ENCODE data around the gene GPNMB. TPM values are rescaled to one million over a fixed set of nuclear protein-coding genes. Genes with fewer than 3 reads are reported as not detected.
"Not testable (repeated sequence)": the region's sequence is repeated elsewhere in the genome, so short reads cannot be mapped to it uniquely, and the experiment has no call there.

The GPNMB gene
- total RNA-seq, 2 donors from 2014 or later: 0.99 to 1.1 TPM

GRCh38 chr7:23220690-23221305 is 25.8 kb upstream of the GPNMB start:
- Histone ChIP-seq H3K4me3 (ENCODE audit: low read length) (no peak overlapping the region), H3K9ac (ENCODE audit: extremely low read depth, low read length, poor library complexity, severe bottlenecking) (no peak overlapping the region), H3K36me3 (ENCODE audit: control insufficient read depth, insufficient read depth, low read length) (no peaks in the 10 kb centered on the region), H3K9me3 (ENCODE audit: control insufficient read depth, low read length) (no peaks in the 10 kb centered on the region), H3K27me3 (ENCODE audit: control insufficient read depth, insufficient read depth, low read length, poor library complexity, severe bottlenecking) (no peaks in the 10 kb centered on the region), H3K4me1 (ENCODE audit: control insufficient read depth, insufficient read depth, low read length) (no peaks in the 10 kb centered on the region), H3K27ac (ENCODE audit: low read depth, low read length) (no peak overlapping the region)
- 73 to 77% methylated on average over 6 to 10 of the region's 10 CpGs for WGBS, 2 experiments (ENCODE audit: insufficient coverage in 1 of 2, insufficient read length in 1 of 2)
- H3K4me1 Mint-ChIP-seq: peaks cover 11% of the 10 kb centered on the region
- no peak for TF ChIP-seq CTCF (conservative IDR thresholded peaks at IDR 0.05)
- no peaks in the 10 kb centered on the region for H3K27me3 Mint-ChIP-seq (ENCODE audit: insufficient read depth)
- H3K36me3 Mint-ChIP-seq (ENCODE audit: low read depth): no peaks in the 10 kb centered on the region
- peak; percentile 61 for DNase-seq
- H3K27ac Mint-ChIP-seq: no peak overlapping the region
- H3K9me3 Mint-ChIP-seq: no peaks in the 10 kb centered on the region
- no peak overlapping the region for H3K4me3 Mint-ChIP-seq

DNA sequence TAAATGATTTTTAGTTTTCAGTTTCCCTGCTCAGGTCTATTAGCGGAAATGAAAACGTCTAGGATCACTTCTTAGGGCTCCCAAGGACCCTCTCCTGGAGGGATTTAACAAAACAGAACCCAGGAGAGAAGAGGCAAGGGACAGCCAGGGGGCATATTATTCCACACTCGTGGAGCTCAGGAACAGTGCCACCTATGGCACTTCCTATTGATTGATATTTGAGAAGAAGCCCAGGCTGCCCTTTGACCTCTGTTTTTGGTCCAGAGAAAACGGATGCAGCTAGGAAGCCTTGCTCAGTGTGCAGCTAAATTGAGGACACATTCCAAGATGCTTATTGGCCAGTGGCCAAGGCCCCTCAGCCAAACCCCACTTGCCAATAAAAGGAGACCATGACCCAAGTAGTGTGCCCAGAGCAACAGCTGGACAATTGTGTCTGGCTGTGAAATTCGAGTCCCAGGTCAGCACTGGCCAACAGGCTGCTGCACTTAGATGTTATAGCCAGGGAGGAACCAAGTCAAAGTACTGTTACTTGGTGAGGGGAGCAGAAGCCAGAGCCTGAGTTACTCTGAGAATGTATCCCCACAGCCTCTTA is 24.0 kb upstream of the GPNMB start:
- Mint-ChIP-seq H3K27ac (no peak overlapping the region), H3K4me3 (no peak overlapping the region), H3K4me1 (peaks cover 11% of the 10 kb centered on the region), H3K27me3 (ENCODE audit: insufficient read depth) (no peaks in the 10 kb centered on the region), H3K36me3 (ENCODE audit: low read depth) (no peaks in the 10 kb centered on the region), H3K9me3 (no peaks in the 10 kb centered on the region)
- no peaks in the 10 kb centered on the region for H3K9me3 ChIP-seq (ENCODE audit: control insufficient read depth, low read length)
- no peak overlapping the region for H3K4me3 ChIP-seq (ENCODE audit: low read length)
- no peaks in the 10 kb centered on the region for H3K27me3 ChIP-seq (ENCODE audit: control insufficient read depth, insufficient read depth, low read length, poor library complexity, severe bottlenecking)
- 74 to 80% methylated on average over 5 of the region's 5 CpGs for WGBS, 2 experiments (ENCODE audit: insufficient coverage in 1 of 2, insufficient read length in 1 of 2)
- TF ChIP-seq CTCF (conservative IDR thresholded peaks at IDR 0.05): peak; percentile 17
- H3K36me3 ChIP-seq (ENCODE audit: control insufficient read depth, insufficient read depth, low read length): no peaks in the 10 kb centered on the region
- no peak overlapping the region for H3K27ac ChIP-seq (ENCODE audit: low read depth, low read length)
- no peak for DNase-seq
- H3K4me1 ChIP-seq (ENCODE audit: control insufficient read depth, insufficient read depth, low read length): no peaks in the 10 kb centered on the region
- no peak overlapping the region for H3K9ac ChIP-seq (ENCODE audit: extremely low read depth, low read length, poor library complexity, severe bottlenecking)

GRCh38 chr7:23224364-23224763 is 22.2 kb upstream of the GPNMB start:
- not testable (repeated sequence) for H3K9me3 Mint-ChIP-seq; DNase-seq; H3K4me1 ChIP-seq (ENCODE audit: control insufficient read depth, insufficient read depth, low read length); H3K27ac ChIP-seq (ENCODE audit: low read depth, low read length); H3K27me3 Mint-ChIP-seq (ENCODE audit: insufficient read depth); H3K27ac Mint-ChIP-seq; H3K4me1 Mint-ChIP-seq; H3K9me3 ChIP-seq (ENCODE audit: control insufficient read depth, low read length); H3K36me3 ChIP-seq (ENCODE audit: control insufficient read depth, insufficient read depth, low read length); H3K4me3 Mint-ChIP-seq; H3K27me3 ChIP-seq (ENCODE audit: control insufficient read depth, insufficient read depth, low read length, poor library complexity, severe bottlenecking); H3K4me3 ChIP-seq (ENCODE audit: low read length); H3K9ac ChIP-seq (ENCODE audit: extremely low read depth, low read length, poor library complexity, severe bottlenecking); H3K36me3 Mint-ChIP-seq (ENCODE audit: low read depth)
- 89 to 93% methylated on average over 3 to 4 of the region's 4 CpGs for WGBS, 2 experiments (ENCODE audit: insufficient coverage in 1 of 2, insufficient read length in 1 of 2)
